SK-N-MC (cell line): ENCODE results near the gene PLP2.
"Not testable (repeated sequence)": the region's sequence is repeated elsewhere in the genome, so short reads cannot be mapped to it uniquely, and the experiment has no call there.

ENCODE experiments used
- EZH2 ChIP-seq: fragments of 200-600 bp; sonication (generic); IDR thresholded peaks from one replicate; pipeline ENCODE4 v1.6.1; 2017; ENCODE audit warnings: antibody characterized with exemption
- FOXP2 ChIP-seq: optimal IDR thresholded peaks from 2 replicates; pipeline ENCODE3; 2011; ENCODE audit warnings: mild to moderate bottlenecking, moderate library complexity; ENCODE audit not compliant: insufficient read depth; ENCODE audit errors: extremely low read length, control extremely low read depth
- POLR2AphosphoS5 ChIP-seq: IDR thresholded peaks from 2 replicates; pipeline ENCODE4 v1.6.1; 2012; ENCODE audit warnings: mild to moderate bottlenecking, low read depth, low read length, borderline replicate concordance

GRCh38 chrX:49127742-49128258 is 43.9 kb upstream of the PLP2 start:
- TF ChIP-seq POLR2AphosphoS5, FOXP2, EZH2: not testable (repeated sequence)
